Endothelial cell of umbilical vein (primary cell): Measurements from ENCODE around the gene KDM4B. TPM values are rescaled to one million over a fixed set of nuclear protein-coding genes. Genes with fewer than 3 reads are reported as not detected.

ENCODE experiments used
- BruUV-seq: library from RNA; stranded (reverse); fragments of 400-500 nt; replicated peaks from 2 replicates; lab custom pipeline; 2021; lab: Mats Ljungman, UMichigan
- CTCF ChIA-PET: fragments of 300-600, 350-600 bp; sonication (Branson Sonifier 250); formaldehyde crosslinking; loops from one replicate; lab custom pipeline; 2021; ENCODE audit warnings: antibody characterized with exemption, inconsistent platforms; lab: Charles Lee
- POLR2A ChIA-PET: fragments of 300-600, 350-600 bp; sonication (Branson Sonifier 250); formaldehyde crosslinking; loops from one replicate; lab custom pipeline; 2021; ENCODE audit warnings: antibody characterized with exemption, inconsistent platforms; lab: Charles Lee
- DNase-seq: peaks from one replicate; pipeline ENCODE4 v3.0.0-alpha.2; 2011; ENCODE audit warnings: low read depth, low spot score
- FAIRE-seq: peaks from 2 replicates; lab custom pipeline; 2011; peaks lifted over from hg19 to GRCh38; lab: Jason Lieb, UNC
- H2AFZ ChIP-seq: 2 replicates; pipeline ENCODE4 v1.6.0; 2012; ENCODE audit warnings: low read depth, low read length, control low read depth, inconsistent platforms
- H3K27ac ChIP-seq: 2 replicates; pipeline ENCODE4 v1.5.1; 2011; ENCODE audit warnings: low read depth, mild to moderate bottlenecking, control low read depth, low read length, moderate library complexity; ENCODE audit not compliant: insufficient read depth
- H3K27me3 ChIP-seq, 2 experiments: 2 replicates each; pipeline versions ENCODE4 v1.6.0 to v1.6.1; 2011; ENCODE audit warnings: low read length in 2 of 2, mixed read lengths in 1 of 2; ENCODE audit not compliant: control insufficient read depth in 2 of 2, insufficient read depth in 2 of 2
- H3K36me3 ChIP-seq, 2 experiments: 2 replicates in 1 of 2; 3 replicates in 1 of 2; pipeline ENCODE4 v1.5.1; 2011; ENCODE audit warnings: low read length in 2 of 2, mild to moderate bottlenecking in 1 of 2, moderate library complexity in 1 of 2; ENCODE audit not compliant: control insufficient read depth in 2 of 2, insufficient read depth in 2 of 2; ENCODE audit errors: extremely low read depth in 1 of 2
- H3K4me1 ChIP-seq: 3 replicates; pipeline ENCODE4 v1.5.1; 2011; ENCODE audit warnings: mild to moderate bottlenecking, low read length; ENCODE audit not compliant: control insufficient read depth, insufficient read depth; ENCODE audit errors: extremely low read depth
- H3K4me2 ChIP-seq: 2 replicates; pipeline ENCODE4 v1.6.1; 2011; ENCODE audit warnings: low read length, control low read depth, mixed read lengths; ENCODE audit not compliant: insufficient read depth
- H3K4me3 ChIP-seq, 3 experiments: fragments of 200-600 bp in 1 of 3; sonication (generic), shearing (Covaris generic) in 1 of 3; replicated peaks in 1 of 3; 2 replicates each; pipeline ENCODE4 v1.5.1; 2011 to 2016; ENCODE audit warnings: control low read depth in 3 of 3, low read length in 3 of 3, mild to moderate bottlenecking in 2 of 3, inconsistent platforms in 1 of 3, low read depth in 1 of 3, moderate library complexity in 1 of 3; ENCODE audit not compliant: insufficient read depth in 1 of 3
- H3K79me2 ChIP-seq: 2 replicates; pipeline ENCODE4 v1.6.0; 2012; ENCODE audit warnings: low read length, inconsistent platforms; ENCODE audit not compliant: control insufficient read depth, insufficient read depth
- H3K9ac ChIP-seq: replicated peaks from 2 replicates; pipeline ENCODE3; 2011; ENCODE audit warnings: low read length, control low read depth; ENCODE audit not compliant: insufficient read depth; ENCODE audit errors: extremely low read depth
- H3K9me1 ChIP-seq: replicated peaks from 3 replicates; pipeline ENCODE4 v1.6.0; 2011; ENCODE audit warnings: mild to moderate bottlenecking, low read length; ENCODE audit not compliant: control insufficient read depth, insufficient read depth; ENCODE audit errors: extremely low read depth
- H3K9me3 ChIP-seq: replicated peaks from 2 replicates; pipeline ENCODE4 v1.5.1; 2012; ENCODE audit warnings: low read length, inconsistent platforms; ENCODE audit not compliant: control insufficient read depth, insufficient read depth
- H4K20me1 ChIP-seq: replicated peaks from 2 replicates; pipeline ENCODE3; 2011; ENCODE audit warnings: mild to moderate bottlenecking, low read length; ENCODE audit not compliant: control insufficient read depth, insufficient read depth; ENCODE audit errors: extremely low read depth
- CTCF ChIP-seq, 2 donors: IDR thresholded peaks; 1 replicate in 1 of 2; 2 replicates in 1 of 2; pipeline ENCODE4 v1.5.1; 2011; ENCODE audit warnings: low read length in 2 of 2, mild to moderate bottlenecking in 2 of 2, moderate library complexity in 2 of 2, control low read depth in 1 of 2, inconsistent platforms in 1 of 2, low read depth in 1 of 2; ENCODE audit not compliant: insufficient read depth in 1 of 2; ENCODE audit errors: extremely low read depth in 1 of 2
- EZH2 ChIP-seq: IDR thresholded peaks from 2 replicates; pipeline ENCODE4 v1.6.1; 2012; ENCODE audit warnings: borderline replicate concordance, low read depth, mild to moderate bottlenecking, moderate library complexity, low read length, inconsistent platforms; ENCODE audit not compliant: severe bottlenecking
- FOS ChIP-seq: IDR thresholded peaks from 2 replicates; pipeline ENCODE4 v1.6.1; 2011; ENCODE audit warnings: mild to moderate bottlenecking, low read length, moderate library complexity, borderline replicate concordance; ENCODE audit not compliant: insufficient read depth
- GATA2 ChIP-seq: IDR thresholded peaks from 2 replicates; pipeline ENCODE4 v1.7.0; 2011; ENCODE audit warnings: low read depth, mild to moderate bottlenecking, moderate library complexity, mixed read lengths, low read length; ENCODE audit not compliant: insufficient read length, insufficient read depth
- MAX ChIP-seq: IDR thresholded peaks from 2 replicates; pipeline ENCODE4 v1.6.1; 2011; ENCODE audit not compliant: insufficient read depth, insufficient read length
- MYC ChIP-seq: IDR thresholded peaks from one replicate; pipeline ENCODE4 v1.6.1; 2011; ENCODE audit warnings: mild to moderate bottlenecking, low read depth, low read length
- POLR2A ChIP-seq: IDR thresholded peaks from 2 replicates; pipeline ENCODE4 v1.6.1; 2012; ENCODE audit warnings: low read depth, mild to moderate bottlenecking, control low read depth, low read length
- POLR2AphosphoS5 ChIP-seq: IDR thresholded peaks from 2 replicates; pipeline ENCODE4 v1.6.1; 2012; ENCODE audit warnings: low read depth, mild to moderate bottlenecking, control low read depth, low read length, moderate library complexity; ENCODE audit not compliant: insufficient read depth
- dilution Hi-C: fragments of 300-500 bp; cut with MboI; formaldehyde crosslinking; loops from one replicate; pipeline ENCODE4 v1.15.0; 2019; ENCODE audit warnings: low sequenced_read_pairs; ENCODE audit not compliant: extremely low pct_ligation_motif_present
- intact Hi-C: fragments of 100-400 bp; cut with micrococcal nuclease; formaldehyde crosslinking; loops from one replicate; pipeline ENCODE4 v1.10.0; 2022
- polyA plus RNA-seq, 4 experiments: library from polyadenylated mRNA; depleted of rRNA in 3 of 4; stranded (reverse) in 3 of 4; unstranded in 1 of 4; fragments of >200 nt; gene quantifications; 2 replicates each; pipeline versions ENCODE4 v1.2.1 to v1.2.3, GENCODE V29; 2011 to 2012; ENCODE audit warnings: missing spikeins in 1 of 4
- total RNA-seq: library from RNA; stranded (reverse); gene quantifications from 2 replicates; pipeline ENCODE4 v1.2.3, GENCODE V29; 2021

The KDM4B gene
- total and polyA plus RNA-seq, 2 donors (not counting 3 experiments of a cell fraction or from before 2014, with no cell fraction given) = 12.4 to 37.2 TPM

GRCh38 chr19:4980838-4981680 is 12.1 kb downstream of the KDM4B start:
- no TSS peak for BruUV-seq
- CTCF ChIA-PET = interaction anchor here (1.0 kb wide), 1 partner anchor 69 kb away, joined by 3 read pairs; no protein-coding TSS in a partner anchor
- no peaks in the 10 kb centered on the region for H3K27me3 ChIP-seq
- no peak overlapping the region for H3K27ac ChIP-seq
- no peak overlapping the region for H2AFZ ChIP-seq
- no peak for TF ChIP-seq CTCF (IDR thresholded peaks at IDR 0.05; ENCODE audit: extremely low read depth in 1 of 2, insufficient read depth in 1 of 2, low read depth in 1 of 2, low read length in 2 of 2)
- no peak for TF ChIP-seq GATA2
- TF ChIP-seq POLR2A = no peak
- no peak for TF ChIP-seq POLR2AphosphoS5
- no peak for TF ChIP-seq FOS
- TF ChIP-seq MAX = no peak
- no peak for TF ChIP-seq EZH2
- TF ChIP-seq MYC = no peak
- H3K9me3 ChIP-seq = no peaks in the 10 kb centered on the region
- DNase-seq (no peak), FAIRE-seq (no peak)
- H3K4me1 ChIP-seq = peaks cover 10% of the 10 kb centered on the region
- H3K4me2 ChIP-seq = no peak overlapping the region
- dilution Hi-C loops = no loop called here
- H3K36me3 ChIP-seq = peaks cover 0 to 2% of the 10 kb centered on the region in 2 experiments
- intact Hi-C loops = no loop called here
- peaks cover 38% of the 10 kb centered on the region for H3K79me2 ChIP-seq
- POLR2A ChIA-PET = no interaction called here
- H3K9me1 ChIP-seq = no peaks in the 10 kb centered on the region
- H3K4me3 ChIP-seq = no peak overlapping the region
- H4K20me1 ChIP-seq = no peaks in the 10 kb centered on the region
- no peak overlapping the region for H3K9ac ChIP-seq
